ENCODE data around the gene GPR17.

GRCh38 chr2:127619877-127620705, 25.9 kb upstream of the GPR17 start:
- TF ChIP-seq POLR2A (IDR thresholded peaks at IDR 0.05; ENCODE audit: low read depth, low read length) (no peak), TAF1 (IDR thresholded peaks at IDR 0.05; ENCODE audit: borderline replicate concordance, low read depth, low read length) (no peak), POLR2AphosphoS5 (IDR thresholded peaks at IDR 0.05; ENCODE audit: low read depth, low read length) (no peak)
